IPS DF 6.9 (cell line): ENCODE results near the gene FAM234B.

Source experiments
- DNase-seq: peaks from one replicate; pipeline ENCODE4 v3.0.0-alpha.2; 2013; ENCODE audit warnings: low read depth, low spot score
- H3K27ac ChIP-seq: one replicate; pipeline ENCODE4 v1.5.1; 2013; ENCODE audit warnings: low read length, control low read depth
- H3K27me3 ChIP-seq: 2 replicates; pipeline ENCODE4 v1.6.1; 2013; ENCODE audit warnings: mild to moderate bottlenecking, low read length; ENCODE audit not compliant: control insufficient read depth, insufficient read depth
- H3K36me3 ChIP-seq: 2 replicates; pipeline ENCODE4 v1.6.1; 2013; ENCODE audit warnings: low read length; ENCODE audit not compliant: control insufficient read depth, insufficient read depth
- H3K4me1 ChIP-seq: 2 replicates; pipeline ENCODE4 v1.6.1; 2013; ENCODE audit warnings: low read length; ENCODE audit not compliant: control insufficient read depth, insufficient read depth
- H3K4me3 ChIP-seq: 2 replicates; pipeline ENCODE4 v1.5.1; 2013; ENCODE audit warnings: mild to moderate bottlenecking, low read length
- H3K9me3 ChIP-seq: 2 replicates; pipeline ENCODE4 v1.6.1; 2013; ENCODE audit warnings: low read length, inconsistent platforms; ENCODE audit not compliant: control insufficient read depth, insufficient read depth
- WGBS: extraction: QIAGEN DNeasy Blood & Tissue Kit; methylation state at CpG from one replicate; pipeline ENCODE4 v1.1.7; 2013; ENCODE audit warnings: mixed read lengths, missing lambda C conversion rate; ENCODE audit not compliant: insufficient read length, insufficient coverage; 5-methylcytosine and 5-hydroxymethylcytosine counted together

The FAM234B gene

DNA sequence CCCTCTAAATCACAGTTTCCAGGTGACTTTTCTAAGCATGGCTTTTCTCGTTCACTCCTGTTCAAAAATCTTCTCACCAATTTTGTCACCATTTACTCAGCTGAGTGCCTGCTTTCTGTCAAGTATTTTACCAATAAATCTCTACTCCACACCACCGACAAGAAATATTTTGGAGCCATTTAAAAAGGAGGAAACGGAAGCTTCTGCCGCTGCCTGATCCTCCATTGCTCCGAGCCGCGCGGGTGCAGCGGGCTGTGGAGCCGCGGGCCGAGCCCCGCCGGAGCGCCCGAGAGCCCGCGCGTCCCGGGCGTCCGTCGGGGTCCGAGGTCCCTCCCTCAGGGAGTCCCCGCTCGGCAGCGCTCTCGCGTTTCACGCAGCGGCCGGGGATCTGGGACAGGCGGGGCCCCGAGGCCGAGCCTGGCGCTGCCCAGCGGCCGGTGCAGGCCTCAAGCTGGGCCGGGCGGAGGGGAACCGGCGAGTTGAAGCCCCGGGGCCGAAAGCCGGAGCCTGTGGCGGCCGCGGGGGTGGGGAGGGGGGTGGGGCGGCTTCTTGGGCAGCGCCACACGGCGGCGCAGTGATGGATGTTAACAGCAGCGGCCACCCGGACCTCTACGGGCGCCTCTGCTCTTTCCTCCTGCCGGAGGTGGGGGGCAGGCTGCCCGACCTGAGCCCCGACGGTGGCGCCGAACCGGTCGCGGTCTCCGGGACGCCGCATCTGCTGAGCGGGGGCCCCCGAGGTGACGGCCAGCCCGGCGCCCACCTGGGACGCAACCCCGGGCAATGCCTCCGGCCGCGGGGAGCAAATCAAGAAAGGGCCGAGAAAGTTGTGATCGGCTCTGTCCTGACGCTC is 43.0 kb upstream of the FAM234B start:
- WGBS: no CpG with 5 or more reads among the region's 82 CpGs
- peaks cover 4% of the 10 kb centered on the region; the same call in 1 of the 2 replicates for H3K4me1 ChIP-seq
- peak overlapping the region; percentile 40; the same call in 1 of the 2 replicates for H3K4me3 ChIP-seq
- no peak overlapping the region for H3K27ac ChIP-seq
- H3K9me3 ChIP-seq: no peaks in the 10 kb centered on the region
- no peak for DNase-seq
- H3K27me3 ChIP-seq: no peaks in the 10 kb centered on the region; the same call in 1 of the 2 replicates
- no peaks in the 10 kb centered on the region for H3K36me3 ChIP-seq

DNA sequence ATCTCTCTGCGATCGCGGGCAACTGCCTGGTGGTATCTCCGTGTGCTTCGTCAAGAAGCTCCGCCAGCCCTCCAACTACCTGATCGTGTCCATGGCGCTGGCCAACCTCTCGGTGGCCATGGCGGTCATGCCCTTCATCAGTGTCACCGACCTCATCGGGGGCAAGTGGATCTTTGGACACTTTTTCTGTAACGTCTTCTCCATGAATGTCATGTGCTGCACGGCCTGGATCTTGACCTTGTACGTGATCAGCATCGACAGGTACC is 42.5 kb upstream of the FAM234B start:
- no peak for DNase-seq
- H3K4me3 ChIP-seq: peak overlapping the region; percentile 40; the same call in 1 of the 2 replicates
- no peaks in the 10 kb centered on the region for H3K36me3 ChIP-seq
- no CpG with 5 or more reads among the region's 16 CpGs for WGBS
- no peaks in the 10 kb centered on the region for H3K9me3 ChIP-seq
- peaks cover 5% of the 10 kb centered on the region; the same call in 1 of the 2 replicates for H3K4me1 ChIP-seq
- no peak overlapping the region for H3K27ac ChIP-seq
- no peaks in the 10 kb centered on the region; the same call in 1 of the 2 replicates for H3K27me3 ChIP-seq

DNA sequence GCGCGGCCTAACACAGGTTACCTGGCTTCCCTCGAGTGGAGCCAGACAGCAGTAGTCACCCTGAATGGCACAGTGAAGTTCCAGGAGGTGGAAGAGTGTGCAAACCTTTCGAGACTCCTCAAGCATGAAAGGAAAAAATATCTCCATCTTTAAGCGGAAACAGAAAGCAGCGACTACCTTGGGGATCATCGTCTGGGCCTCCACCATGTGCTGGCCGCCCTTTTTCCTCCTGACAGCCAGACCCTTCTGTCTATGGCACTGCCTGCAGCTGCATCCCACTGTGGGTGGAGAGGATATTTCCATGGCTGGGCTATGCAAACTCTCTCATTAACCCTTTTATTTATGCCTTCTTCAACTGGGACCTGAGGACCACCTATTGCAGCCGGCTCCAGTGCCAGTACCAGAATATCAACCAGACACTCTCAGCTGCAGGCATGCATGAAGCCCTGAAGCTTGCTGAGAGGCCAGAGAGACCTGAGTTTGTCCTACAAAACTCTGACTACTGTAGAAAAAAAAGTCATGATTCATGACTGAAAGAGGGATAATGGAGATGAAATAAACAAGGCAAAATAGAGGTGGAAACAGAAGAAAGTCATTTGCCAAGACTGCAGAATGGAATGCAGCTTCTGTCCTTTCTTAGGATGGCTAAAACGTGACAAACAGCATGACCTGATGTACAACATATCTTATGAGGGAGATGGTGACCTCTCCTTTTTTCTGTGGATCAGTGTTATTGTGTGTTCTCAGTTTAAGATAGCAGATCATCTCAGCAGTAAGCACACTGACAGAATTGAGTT is 41.7 kb upstream of the FAM234B start:
- no peaks in the 10 kb centered on the region for H3K9me3 ChIP-seq
- no peaks in the 10 kb centered on the region for H3K36me3 ChIP-seq

DNA sequence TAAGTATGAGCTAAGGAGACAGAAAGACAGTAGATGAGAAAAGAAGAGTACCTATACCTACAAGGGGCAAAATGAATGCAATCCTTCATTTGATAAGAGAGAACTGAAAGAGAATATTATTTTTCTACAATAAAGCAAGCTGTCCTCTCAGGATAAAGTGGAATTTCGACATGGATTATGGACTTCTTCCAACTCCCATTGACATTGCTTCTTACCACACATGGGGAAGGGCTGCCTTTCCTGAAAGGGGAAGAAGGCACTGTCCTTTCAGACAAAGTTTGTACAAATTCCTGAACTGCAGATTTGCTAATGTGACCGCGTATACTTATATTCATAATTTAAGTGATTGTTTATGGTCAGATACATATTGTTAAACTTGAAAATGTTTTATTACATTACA is 39.8 kb upstream of the FAM234B start:
- Histone ChIP-seq H3K4me1 (peaks cover 5% of the 10 kb centered on the region; the same call in 1 of the 2 replicates), H3K27me3 (no peaks in the 10 kb centered on the region; the same call in 1 of the 2 replicates), H3K36me3 (no peaks in the 10 kb centered on the region), H3K27ac (no peak overlapping the region), H3K4me3 (no peak overlapping the region), H3K9me3 (no peaks in the 10 kb centered on the region)
- no peak for DNase-seq
- WGBS: no CpG with 5 or more reads among the region's 3 CpGs

More for the DNA sequence above, 41.7 kb upstream of the FAM234B start:
- no peak overlapping the region for H3K4me3 ChIP-seq
- no peak overlapping the region for H3K27ac ChIP-seq
- WGBS: no CpG with 5 or more reads among the region's 10 CpGs
- DNase-seq: no peak
- peaks cover 5% of the 10 kb centered on the region; the same call in 1 of the 2 replicates for H3K4me1 ChIP-seq
- H3K27me3 ChIP-seq: no peaks in the 10 kb centered on the region; the same call in 1 of the 2 replicates

DNA sequence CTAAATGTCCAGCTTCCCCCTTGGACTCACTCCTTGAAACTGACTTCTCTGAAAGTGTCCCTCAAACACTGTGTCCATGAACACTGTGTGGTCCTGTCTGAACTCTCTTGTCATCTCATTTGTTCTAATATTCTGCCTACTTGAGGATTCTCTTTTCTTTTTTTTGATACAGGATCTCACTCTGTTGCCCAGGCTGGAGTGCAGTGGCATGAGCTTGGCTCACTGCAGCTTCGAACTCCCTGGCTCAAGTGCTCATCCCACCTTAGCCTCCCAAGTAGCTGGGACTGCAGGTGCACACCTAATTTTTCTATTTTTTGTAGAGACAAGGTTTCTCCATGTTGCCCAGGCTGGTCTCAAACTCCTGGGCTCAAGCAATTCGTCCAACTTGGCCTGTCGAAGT is 39.2 kb upstream of the FAM234B start:
- WGBS: no CpG with 5 or more reads among the region's 3 CpGs
- H3K27ac ChIP-seq: no peak overlapping the region
- no peak overlapping the region for H3K4me3 ChIP-seq
- no peak for DNase-seq
- no peaks in the 10 kb centered on the region; the same call in 1 of the 2 replicates for H3K27me3 ChIP-seq
- H3K36me3 ChIP-seq: no peaks in the 10 kb centered on the region
- H3K9me3 ChIP-seq: no peaks in the 10 kb centered on the region
- peaks cover 5% of the 10 kb centered on the region; the same call in 1 of the 2 replicates for H3K4me1 ChIP-seq

DNA sequence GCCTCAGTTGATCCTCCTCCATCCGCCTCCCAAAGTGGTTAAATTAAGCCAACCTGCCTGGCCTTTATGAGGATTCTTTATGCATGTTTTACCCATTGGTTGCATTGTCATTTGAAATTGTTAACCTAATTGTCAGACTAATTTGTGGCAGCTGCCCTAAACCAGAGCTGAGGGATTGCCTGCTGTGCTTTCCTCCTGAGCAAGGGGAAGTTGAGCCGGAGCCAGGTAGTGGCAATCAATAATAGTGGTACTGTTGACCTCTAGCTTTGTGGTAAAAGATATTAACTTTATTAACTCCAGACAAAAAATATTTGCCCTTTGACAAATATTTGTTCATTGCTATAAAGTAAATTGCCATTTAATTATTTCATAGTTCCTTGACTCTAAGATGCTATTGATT is 38.5 kb upstream of the FAM234B start:
- DNase-seq: no peak
- Histone ChIP-seq H3K9me3 (no peaks in the 10 kb centered on the region), H3K4me1 (peaks cover 5% of the 10 kb centered on the region; the same call in 1 of the 2 replicates), H3K36me3 (no peaks in the 10 kb centered on the region), H3K27ac (no peak overlapping the region), H3K27me3 (no peaks in the 10 kb centered on the region; the same call in 1 of the 2 replicates), H3K4me3 (no peak overlapping the region)
- WGBS: no CpG with 5 or more reads among the region's 2 CpGs

DNA sequence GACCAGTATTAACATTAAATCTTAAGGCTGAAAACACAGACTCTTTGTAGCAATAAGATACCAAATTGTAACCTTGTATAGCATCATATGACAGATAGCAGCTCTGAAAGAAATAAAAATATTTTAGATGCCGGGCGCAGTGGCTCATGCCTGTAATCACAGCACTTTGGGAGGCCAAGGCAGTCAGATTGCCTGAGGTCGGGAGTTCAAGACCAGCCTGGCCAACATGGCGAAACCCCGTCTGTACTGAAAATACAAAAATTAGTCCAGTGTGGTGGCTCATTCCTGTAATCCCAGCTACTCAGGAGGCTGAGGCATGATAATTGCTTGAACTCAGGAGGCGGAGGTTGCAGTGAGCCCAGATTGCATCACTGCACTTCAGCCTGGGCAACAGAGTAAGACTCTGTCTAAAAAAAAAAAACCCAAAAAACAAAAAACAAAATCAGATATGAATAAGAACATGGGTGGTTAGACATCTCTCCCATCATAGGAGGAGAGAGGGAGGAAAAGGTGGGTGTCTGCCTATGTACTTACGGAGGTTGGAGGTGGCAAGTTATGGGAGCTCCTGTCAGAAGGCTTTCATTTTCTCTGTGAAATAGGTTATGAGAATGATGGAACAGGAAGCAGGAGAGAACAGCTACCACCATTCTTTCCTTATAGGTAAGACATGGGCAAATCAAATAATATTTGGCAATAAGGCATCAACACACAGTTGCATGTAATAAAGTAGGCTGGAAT is 36.5 kb upstream of the FAM234B start:
- Histone ChIP-seq H3K27ac (no peak overlapping the region), H3K36me3 (no peaks in the 10 kb centered on the region), H3K4me1 (0 out of 2 replicates have a peak, but pooled peaks cover 1% of the 10 kb centered on the region), H3K27me3 (no peaks in the 10 kb centered on the region), H3K9me3 (no peaks in the 10 kb centered on the region), H3K4me3 (no peak overlapping the region)
- DNase-seq: no peak
- WGBS: no CpG with 5 or more reads among the region's 7 CpGs

DNA sequence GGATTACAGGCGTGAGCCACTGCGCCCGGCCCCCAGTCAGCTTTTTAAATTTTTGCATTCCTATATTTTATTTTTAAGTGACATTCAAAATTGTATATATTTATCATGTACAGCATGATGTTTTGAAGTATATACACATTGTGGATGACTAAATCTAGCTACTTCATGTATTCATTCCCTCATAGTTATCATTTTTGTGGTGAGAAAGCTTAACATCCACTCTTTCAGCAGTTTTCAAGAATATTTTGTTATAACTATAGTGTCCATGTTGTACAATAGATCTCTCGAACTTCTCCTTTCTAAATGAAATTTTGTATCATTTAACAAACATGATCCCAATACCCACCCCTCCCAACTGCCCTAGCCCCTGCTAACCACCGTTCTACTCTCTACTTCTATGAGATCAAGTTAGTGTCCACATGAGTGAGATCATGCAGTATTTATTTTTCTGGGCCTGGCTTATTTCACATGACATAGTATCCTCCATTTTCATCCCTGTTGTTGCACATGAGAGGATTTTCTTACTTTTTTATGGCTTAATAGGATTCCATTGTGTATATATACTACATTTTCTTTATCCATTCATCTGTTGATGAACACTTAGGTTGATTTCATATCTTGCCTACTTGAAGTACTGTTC is 35.3 kb upstream of the FAM234B start:
- no peak overlapping the region for H3K4me3 ChIP-seq
- H3K36me3 ChIP-seq: no peaks in the 10 kb centered on the region
- no peak for DNase-seq
- H3K4me1 ChIP-seq: 0 out of 2 replicates have a peak, but pooled peaks cover 1% of the 10 kb centered on the region
- H3K9me3 ChIP-seq: no peaks in the 10 kb centered on the region
- no CpG with 5 or more reads among the region's 5 CpGs for WGBS
- H3K27ac ChIP-seq: no peak overlapping the region
- H3K27me3 ChIP-seq: no peaks in the 10 kb centered on the region

DNA sequence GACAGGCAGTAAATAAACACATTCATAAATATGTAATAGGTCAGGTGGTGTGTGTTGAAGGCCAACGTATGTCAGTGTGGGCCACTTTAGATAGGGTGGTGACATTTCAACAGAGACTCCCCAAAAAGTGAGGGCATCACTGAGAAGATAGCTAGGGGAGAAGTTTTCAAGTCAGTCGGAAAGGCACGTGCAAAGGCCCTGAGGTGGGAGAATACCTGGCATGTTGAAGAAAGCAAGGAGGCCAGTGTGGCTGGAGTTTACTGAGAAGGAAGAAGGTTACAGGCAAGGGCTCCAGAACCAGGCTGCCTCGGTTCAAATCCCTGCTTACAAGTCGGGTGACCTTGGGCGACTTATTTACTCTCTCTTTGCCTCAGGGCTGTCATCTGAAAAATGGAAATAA is 33.1 kb upstream of the FAM234B start:
- no CpG with 5 or more reads among the region's 6 CpGs for WGBS
- Histone ChIP-seq H3K4me1 (0 out of 2 replicates have a peak, but pooled peaks cover 1% of the 10 kb centered on the region), H3K27me3 (no peaks in the 10 kb centered on the region), H3K27ac (no peak overlapping the region), H3K4me3 (no peak overlapping the region), H3K36me3 (no peaks in the 10 kb centered on the region), H3K9me3 (no peaks in the 10 kb centered on the region)
- DNase-seq: no peak
